ENCODE measurements around the gene SCN10A. TPM values are rescaled to one million over a fixed set of nuclear protein-coding genes. Genes with fewer than 3 reads are reported as not detected.

SCN10A gene
- total RNA-seq, 1 donor: not detected

GRCh38 chr3:38739931-38740330, 76.1 kb downstream of the SCN10A start:
- TF ChIP-seq CTCF (IDR thresholded peaks at IDR 0.05; ENCODE audit: insufficient read depth, low read length): no peak
- DNase-seq (ENCODE audit: low read depth): no peak
- H3K4me3 ChIP-seq (ENCODE audit: low read depth, low read length): no peak overlapping the region

- no peak overlapping the region for H3K4me3 ChIP-seq (ENCODE audit: low read depth, low read length)
- no peak for TF ChIP-seq CTCF (IDR thresholded peaks at IDR 0.05; ENCODE audit: insufficient read depth, low read length)
- no peak for DNase-seq (ENCODE audit: low read depth)
Measured at GRCh38 chr3:38739396-38739689, 76.7 kb downstream of the SCN10A start.

- peak; percentile 48 for DNase-seq (ENCODE audit: low read depth)
- H3K4me3 ChIP-seq (ENCODE audit: low read depth, low read length): no peak overlapping the region
- peak; percentile 71 for TF ChIP-seq CTCF (IDR thresholded peaks at IDR 0.05; ENCODE audit: insufficient read depth, low read length)
Measured at GRCh38 chr3:38738630-38739395, 77.2 kb downstream of the SCN10A start.

- peak; percentile 30 for DNase-seq (ENCODE audit: low read depth)
- TF ChIP-seq CTCF (IDR thresholded peaks at IDR 0.05; ENCODE audit: insufficient read depth, low read length): no peak
- H3K4me3 ChIP-seq (ENCODE audit: low read depth, low read length): no peak overlapping the region
Measured at GRCh38 chr3:38731522-38731921, 84.5 kb downstream of the SCN10A start.

- TF ChIP-seq CTCF (IDR thresholded peaks at IDR 0.05; ENCODE audit: insufficient read depth, low read length): no peak
- DNase-seq (ENCODE audit: low read depth): peak; percentile 68
- H3K4me3 ChIP-seq (ENCODE audit: low read depth, low read length): no peak overlapping the region
Measured at GRCh38 chr3:38730281-38730680, 85.7 kb downstream of the SCN10A start.

- TF ChIP-seq CTCF (IDR thresholded peaks at IDR 0.05; ENCODE audit: insufficient read depth, low read length): no peak
- no peak overlapping the region for H3K4me3 ChIP-seq (ENCODE audit: low read depth, low read length)
- no peak for DNase-seq (ENCODE audit: low read depth)
Measured at GRCh38 chr3:38728008-38728407, 88.0 kb downstream of the SCN10A start.

- no peak for DNase-seq (ENCODE audit: low read depth)
- no peak for TF ChIP-seq CTCF (IDR thresholded peaks at IDR 0.05; ENCODE audit: insufficient read depth, low read length)
- no peak overlapping the region for H3K4me3 ChIP-seq (ENCODE audit: low read depth, low read length)
Measured at GRCh38 chr3:38726751-38727150, 89.3 kb downstream of the SCN10A start.

Measured in fibroblast of the aortic adventitia (primary cell).